Forelimb muscle (tissue), 1 donor: ENCODE results near the gene SH3TC1. TPM values are rescaled to one million over a fixed set of nuclear protein-coding genes. Genes with fewer than 3 reads are reported as not detected.

Experiments used
- DNase-seq: peaks from one replicate; pipeline ENCODE4 v3.0.0-alpha.2; 2013; ENCODE audit warnings: low read depth
- polyA plus RNA-seq: library from polyadenylated mRNA; unstranded; fragments of 120-200 nt; gene quantifications from one replicate; pipeline ENCODE4 v1.2.1, GENCODE V29; 2013; ENCODE audit not compliant: insufficient read length

SH3TC1 gene
- polyA plus RNA-seq, 1 donor = 8.5 TPM

DNA sequence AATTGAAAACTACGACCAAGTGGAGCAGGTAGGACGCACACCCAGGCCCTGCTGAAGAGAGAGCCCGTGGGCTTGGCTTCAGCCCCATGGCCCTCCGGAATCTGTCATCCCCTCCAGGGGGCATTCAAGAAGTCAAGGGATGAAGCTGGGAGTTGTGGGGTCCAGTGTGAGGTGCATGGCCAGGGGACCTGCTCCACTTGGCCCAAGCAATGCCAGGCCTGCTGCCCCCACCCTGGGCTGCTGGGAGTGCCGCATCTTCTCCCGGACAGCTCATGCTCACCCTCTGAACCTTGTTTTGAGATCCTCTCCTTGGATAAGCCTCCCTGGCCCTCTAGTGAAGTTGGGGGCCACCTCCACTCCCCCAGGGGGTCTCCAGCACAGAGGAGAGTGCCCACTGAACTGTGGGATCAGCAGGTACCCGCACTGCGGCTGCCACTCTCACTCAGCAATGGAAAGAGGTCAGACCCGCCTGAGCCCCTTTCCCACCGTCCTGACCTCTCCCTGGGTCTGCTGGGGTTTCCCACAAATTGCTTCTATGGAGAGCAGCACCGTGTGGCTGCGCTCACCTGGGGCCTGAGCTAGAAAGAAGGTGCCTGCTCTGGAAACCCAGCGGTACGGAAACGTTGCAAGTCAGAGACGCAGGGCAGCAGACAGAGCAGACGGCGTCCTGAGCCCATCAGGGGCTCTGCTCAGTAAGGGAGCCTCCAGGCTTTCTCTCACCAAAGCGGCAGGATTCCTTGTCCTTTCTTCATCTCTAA, 35.5 kb upstream of the SH3TC1 start:
- no peak for DNase-seq

DNA sequence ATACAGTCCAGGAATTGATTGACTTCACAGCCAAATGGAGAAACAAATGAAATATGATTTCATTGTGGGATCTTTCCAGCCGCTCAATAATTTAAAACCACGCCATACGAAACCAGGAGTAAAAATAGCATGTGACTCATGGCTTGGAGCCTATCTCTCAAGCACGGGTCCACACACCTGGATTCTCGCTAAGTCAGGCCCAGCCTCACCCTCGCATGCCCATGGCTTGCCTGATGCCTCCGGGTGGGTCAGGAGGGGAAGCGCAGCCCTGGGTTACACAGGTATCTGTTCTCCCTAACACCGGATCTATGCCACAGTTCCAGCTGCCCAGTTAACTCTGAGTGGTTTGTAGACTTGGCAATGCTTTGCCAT, 34.9 kb upstream of the SH3TC1 start:
- DNase-seq = no peak

DNA sequence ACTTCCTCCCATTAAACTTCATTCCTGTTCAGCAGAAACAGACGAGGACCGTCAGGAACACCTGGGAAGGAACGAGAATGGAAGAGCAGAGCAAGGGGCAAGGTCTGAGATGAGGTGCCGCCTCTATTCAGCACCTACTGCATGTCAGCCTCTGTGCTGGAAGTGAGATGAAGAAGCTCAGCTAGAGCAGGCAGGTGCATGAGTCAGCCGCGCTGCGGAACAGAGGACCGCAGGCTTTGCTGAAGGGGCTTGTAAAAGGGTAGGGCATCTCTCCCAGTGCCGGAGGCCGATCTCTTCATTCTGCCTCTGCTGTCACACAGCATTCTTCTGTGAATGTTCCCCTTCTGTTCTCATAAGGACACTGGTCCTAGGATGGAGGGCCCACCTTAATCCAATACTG, 34.4 kb upstream of the SH3TC1 start:
- no peak for DNase-seq

DNA sequence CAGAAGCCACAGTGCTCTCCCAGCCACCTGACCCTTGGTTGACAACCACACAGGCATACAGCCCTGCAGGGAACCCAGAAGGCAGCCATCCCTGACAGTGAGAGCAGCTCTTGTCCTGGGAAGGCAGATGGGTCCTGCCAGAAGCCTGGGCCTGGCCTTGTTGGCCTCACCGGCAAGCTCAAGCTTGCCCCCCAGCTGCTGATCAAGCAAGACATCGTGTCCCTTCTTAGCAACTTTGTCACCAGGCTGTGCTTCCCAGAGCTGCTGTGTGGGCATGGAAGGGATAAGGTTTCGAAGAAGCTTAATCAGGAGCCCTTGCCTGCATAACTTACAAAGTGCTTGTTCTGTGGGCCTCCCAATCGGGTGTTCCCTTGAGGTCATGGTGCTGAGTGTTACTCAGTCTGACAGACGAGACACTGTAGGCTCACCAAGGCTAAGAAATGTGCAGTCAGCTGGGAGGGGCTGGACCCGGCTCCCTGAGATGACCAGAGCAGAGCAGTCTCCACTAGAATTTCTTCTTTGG, 33.7 kb upstream of the SH3TC1 start:
- DNase-seq = no peak

DNA sequence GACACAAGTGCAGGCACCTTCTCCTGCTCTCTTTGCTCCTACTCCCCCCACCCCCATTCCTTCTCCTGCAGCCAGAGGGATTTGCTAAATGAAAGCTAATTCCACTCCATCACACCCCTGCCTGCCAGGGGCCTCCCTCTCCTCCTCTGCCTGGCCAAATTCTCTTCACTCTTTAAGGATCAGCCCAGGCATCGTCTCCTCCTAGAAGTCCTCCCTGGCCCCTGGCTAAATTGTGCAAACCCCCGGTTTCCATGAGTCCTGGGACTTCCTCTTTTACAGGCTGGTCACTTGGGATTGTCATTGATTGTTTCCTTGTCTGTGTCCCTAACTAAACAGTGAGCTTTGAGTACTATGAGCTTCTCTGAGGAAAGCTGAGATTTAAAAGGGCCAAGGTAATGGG, 31.8 kb upstream of the SH3TC1 start:
- DNase-seq = no peak

DNA sequence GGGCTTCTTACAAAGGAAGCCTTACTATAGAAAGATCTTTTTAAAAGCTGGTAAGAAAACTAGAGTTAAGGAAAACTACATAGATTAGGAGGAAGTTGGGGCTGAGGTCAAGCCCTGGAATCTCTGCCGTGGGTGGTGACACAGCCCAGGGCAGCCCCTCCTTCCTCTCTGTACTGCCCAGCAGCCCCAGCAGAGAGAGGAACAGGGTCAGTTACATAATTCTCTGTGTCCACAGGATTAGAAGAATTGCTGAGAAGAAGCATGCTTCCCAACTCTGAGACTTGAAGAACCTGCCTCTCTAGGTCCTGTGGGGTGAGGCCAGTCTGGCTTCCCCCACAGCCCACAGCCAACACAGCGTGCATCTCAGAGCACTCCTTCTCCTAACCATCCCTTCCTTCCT, 31.3 kb upstream of the SH3TC1 start:
- DNase-seq = no peak

DNA sequence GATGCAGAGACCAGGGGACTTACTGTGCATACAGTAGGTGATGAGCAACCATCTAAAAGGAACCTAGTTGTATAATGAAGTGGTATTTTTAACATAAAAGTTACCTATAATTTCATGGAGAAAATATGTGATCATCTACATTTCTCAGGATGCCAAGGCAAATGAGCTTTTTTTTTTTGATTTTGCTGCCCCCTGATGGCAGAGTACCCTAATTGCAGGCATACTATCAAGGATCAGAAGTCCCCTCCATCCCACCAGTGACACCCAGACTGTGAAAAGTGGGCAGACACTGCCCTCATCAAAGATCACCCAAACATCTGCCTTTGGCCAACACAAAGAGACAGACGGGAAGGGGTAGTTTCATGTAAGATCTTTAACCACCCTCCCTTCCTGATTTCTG, 30.9 kb upstream of the SH3TC1 start:
- DNase-seq = no peak

DNA sequence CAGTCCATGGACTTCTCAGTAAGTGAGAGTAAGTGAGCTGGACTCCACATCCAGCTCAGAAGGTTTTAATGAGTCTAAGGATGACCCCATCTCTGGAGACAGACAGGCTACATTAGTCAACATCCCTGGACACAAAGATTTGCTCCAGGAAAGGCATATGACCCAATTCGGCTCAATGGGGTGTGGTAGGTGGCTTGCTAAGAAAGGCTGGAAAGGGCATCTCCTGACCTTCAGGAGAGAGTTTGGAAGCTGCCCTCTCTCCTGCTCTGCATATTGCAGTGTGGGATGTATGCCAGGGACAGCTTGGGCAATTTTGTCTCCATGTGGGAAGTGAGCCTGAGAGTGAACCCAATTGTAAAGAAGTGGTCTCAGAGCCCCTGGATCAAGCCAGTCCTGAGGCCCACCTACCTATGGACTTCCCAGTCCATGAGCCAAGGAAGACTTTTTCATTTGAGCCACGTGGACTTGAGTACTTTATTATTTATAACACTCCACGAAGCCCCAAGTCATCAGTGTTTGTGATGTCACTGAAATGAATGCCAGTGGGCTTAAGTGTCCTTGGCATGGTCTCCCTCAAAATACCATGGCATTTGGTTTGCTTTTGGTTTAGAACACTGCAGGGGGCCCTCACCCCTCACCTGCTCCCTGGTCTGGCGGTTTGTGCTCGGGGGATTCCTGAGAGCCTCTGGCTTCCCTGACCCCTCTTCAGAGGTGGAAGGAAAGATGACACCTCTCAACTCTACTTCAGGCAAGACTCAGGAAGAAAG, 30.1 kb upstream of the SH3TC1 start:
- DNase-seq = no peak

DNA sequence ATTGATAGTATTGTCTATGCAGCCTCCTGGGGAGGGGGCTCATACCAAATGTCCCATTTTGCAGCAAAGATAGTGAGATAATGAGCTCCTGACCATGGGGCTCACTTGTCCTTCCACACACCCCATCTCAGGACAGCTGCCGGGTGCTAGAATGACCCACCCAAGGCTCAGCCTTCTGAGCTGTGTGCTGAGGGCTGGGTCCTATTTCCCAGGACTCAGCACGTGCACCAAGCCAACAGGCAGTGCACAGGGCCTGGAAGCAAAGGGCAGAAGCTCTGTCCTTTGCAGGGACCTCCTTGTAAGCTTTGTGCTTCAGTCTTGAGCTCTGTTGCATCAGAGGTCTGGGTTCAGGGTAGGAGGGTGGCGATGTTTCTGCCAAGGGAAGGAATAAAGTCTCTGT, 29.3 kb upstream of the SH3TC1 start:
- DNase-seq = no peak

DNA sequence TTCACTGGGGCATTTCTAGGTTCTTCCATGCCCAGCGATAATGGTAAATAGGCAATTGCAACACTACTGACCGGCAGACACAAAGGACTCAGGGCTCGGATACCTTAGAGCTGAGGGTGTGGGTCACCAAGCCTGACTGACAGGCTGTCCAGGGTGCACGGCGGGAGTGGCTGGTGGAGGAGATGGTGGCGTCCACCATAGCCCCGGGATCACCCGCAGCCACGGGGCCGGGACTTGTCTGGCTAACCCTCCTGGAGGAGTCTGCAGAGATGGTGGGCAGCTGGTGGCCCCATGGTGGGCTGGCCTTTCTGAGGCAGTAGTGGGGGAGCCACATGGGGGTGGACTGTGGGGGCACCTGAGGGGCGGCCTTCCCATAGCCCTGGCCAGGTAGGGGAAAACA, 28.7 kb upstream of the SH3TC1 start:
- DNase-seq = no peak

DNA sequence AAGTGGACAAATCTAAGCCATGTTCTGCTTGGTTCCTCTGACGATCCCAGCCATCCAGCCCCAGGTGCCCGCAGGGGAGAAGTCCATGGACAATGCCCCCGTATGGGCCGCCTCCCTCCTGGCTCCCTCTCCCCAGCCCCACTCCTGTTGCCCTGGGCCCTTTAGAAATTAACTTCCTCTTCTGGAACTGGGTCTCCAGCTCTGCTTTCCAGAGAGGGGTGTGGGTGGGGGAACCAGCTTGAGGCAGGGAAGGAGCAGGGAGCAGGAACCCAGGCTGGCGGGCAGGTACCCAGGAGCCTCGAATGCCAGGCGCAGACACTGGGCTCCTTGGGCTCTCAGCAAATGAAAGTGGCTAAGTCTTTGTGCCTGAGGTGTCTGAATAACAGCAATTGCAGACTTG, 27.8 kb upstream of the SH3TC1 start:
- DNase-seq = no peak

DNA sequence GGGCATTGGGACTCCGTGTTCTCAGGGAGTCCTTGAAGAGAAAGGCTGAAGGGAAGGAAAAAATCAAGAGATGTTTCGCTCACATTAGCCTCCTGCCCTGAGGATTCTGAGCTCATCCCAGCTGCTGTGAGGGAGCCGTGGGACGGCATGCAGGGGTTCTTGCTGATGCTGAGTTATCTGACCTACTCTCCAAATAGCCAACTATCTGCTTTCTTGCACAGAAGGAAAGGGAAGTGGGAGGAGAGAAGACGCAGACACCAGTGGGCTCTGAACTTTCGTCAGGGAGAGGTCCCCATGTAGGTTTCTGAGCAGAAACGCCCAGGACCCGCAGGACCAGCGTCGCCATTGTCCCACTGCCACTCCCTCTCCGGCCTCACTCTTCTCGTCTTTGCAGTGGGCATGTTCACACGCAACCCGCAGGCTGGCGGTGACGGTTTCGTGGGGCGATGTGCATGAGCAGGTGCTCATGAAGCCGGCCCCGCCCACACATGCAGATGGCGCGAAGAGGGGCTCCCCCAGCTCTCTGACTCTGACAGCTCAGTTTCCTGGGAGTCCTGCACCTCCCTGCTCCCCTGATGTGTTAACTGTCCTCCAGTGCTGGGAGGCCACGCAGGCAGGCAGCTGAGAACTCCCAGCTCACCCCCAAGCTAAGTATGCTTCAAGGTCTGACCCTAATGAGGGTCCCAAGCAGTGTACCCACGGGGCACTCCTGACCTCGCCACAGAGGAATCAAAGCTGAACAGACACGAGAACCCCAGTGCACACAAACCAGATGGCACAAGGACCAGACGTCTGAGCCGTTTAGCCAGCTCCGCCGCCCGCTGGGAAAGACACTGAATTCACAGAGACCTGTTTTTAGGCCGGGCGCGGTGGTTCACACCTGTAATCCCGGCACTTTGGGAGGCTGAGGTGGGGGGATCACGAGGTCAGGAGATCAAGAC, 26.8 kb upstream of the SH3TC1 start:
- no peak for DNase-seq

DNA sequence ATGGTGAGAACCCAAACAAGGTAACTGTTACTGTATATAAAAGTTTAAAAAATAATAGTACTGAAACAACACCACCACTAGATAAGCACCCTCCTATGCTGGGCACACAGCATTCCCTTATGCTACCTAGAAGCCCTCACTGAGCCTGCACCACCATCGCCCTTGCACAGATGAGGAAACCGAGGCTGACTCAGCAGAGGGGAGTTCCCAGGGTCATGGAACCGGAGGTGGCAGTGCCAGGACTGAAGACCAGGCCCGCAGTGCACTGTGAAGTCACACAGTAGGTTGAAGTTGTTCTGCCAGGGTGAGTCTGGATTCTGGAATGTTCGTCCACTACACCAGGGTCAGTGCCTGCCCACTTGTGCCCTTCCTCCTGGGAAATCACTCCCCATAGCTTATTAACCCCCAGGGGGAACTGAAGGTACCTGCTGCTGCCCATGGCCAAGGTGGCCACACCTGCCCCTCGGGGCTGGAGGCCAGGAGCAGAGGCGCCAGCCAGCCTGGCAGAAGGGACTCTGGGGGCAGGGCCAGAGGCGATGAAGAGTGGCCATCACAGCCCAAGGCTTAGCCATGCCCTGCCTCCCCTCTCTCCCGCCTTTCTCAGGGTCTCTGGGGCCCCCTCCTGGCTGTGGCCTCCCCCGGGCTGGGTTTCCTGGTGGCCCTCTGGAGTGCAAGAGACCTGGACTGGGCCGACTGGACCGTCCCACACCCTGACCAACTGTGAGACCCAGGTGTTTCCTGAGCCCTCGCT, 25.4 kb upstream of the SH3TC1 start:
- DNase-seq = no peak

DNA sequence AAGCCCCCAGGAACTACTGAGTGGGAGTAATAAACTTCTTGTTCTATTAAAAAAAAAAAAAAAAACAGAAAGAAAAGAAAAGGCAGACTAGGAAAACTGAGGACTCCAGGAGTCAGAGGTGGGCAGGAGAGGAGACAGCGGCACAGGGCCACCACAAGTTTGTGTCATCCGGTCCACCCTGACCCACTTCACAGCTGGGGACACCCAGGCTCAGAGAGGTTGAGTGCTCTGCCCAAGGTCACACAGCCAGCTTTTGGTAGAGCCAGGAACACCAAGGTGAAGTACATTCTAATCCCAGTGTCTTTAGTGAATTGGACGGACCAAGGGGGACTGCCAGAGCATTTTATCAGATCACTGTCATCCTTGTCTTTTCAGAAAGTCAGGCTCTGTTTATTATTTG, 24.1 kb upstream of the SH3TC1 start:
- no peak for DNase-seq

DNA sequence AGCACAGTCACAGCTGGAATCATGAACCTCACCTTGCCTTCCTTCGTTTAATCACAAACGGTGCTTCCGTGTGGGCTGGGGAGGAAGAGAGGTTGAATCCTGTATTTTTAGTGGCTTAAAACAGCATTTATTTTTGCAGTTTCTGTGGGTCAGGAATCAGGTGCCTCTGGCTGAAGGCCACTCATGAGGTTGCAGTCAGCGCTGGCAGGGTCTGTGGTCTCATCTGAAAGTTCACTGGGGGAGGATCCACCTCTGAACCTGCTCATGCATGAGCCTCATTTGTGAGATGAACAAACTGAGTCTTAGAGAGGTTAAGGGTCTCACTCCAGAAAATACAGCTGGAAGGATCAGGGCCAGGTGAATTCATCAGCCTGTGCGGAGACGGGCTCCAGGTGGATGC, 23.4 kb upstream of the SH3TC1 start:
- DNase-seq = no peak

DNA sequence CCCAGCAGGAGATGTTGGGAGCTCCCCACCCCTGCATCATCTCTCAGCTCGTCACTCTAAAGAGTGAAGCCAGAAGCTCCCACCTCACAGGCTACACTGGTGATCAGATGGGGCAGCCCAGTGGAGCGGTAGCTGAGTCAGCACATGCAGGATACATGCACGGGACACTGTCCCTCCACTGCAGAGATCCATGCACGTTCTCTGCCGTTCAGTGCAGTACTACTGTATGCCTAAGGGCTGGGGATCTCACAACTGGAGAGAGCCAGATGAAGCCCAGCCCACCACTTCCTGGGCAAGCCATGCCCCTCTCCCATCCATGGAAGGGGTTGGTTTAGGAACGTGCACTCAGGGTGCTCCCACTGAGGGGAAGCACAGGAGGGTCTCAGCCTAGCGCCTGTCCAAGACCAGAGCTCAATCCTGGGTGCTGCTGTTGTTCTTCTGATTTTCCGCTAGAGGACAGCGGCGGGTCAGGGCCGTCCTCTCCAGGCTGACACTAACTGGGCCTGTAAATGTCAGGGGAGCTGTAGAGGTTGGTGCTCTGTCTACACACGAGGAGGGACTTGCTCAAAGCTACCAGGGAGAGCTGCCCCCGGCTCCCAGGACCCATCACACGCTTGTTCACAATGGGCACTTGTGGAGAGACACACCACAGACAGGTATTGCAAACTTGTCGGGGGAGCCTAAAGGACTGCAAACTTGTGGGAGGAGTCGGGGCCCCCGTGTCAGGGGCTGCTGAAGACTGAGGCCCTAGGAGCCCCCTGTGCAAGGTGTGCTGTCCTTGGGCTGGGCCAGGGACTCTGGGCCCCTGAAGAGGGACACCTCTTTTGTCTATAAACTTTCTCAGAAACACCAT, 22.3 kb upstream of the SH3TC1 start:
- DNase-seq = no peak

DNA sequence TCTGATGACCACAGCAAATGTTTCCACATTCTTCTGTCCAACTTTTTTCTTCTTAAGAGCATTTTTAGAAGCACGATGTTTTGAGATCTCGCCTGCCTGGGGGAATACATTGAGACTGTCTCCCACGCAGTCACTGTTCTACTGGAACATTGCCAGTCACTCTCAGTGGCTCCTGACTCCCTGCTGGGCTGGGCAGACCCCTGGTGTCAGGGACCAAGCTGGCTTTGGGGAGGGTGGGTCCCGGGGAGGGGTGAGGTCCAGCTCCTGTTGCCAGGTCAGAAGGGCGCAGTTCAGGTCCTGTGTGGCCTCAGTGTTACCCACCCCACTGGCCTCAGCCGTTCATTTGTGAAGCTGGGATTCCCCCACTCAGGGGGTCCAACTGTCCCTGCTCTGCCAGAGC, 21.5 kb upstream of the SH3TC1 start:
- no peak for DNase-seq

DNA sequence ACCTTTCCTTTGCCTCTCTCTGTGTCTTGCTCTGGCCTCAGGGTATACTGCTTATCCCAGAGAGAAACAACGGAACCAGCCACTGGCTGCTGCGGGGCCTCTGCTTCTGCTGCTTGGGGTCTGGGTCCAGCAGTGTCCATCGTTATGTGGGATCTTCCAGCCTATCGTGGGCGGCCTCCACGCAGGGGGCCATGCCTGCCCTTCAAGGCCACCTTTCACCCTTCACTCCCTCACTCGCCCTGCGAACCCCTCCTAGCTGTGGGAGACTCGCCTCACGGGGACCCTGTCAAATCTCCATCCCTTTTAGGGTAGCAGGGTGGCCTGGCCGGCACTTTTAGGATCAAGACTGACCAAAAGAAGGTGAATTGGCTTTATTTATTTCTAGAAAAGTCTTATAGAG, 21.1 kb upstream of the SH3TC1 start:
- DNase-seq = no peak

DNA sequence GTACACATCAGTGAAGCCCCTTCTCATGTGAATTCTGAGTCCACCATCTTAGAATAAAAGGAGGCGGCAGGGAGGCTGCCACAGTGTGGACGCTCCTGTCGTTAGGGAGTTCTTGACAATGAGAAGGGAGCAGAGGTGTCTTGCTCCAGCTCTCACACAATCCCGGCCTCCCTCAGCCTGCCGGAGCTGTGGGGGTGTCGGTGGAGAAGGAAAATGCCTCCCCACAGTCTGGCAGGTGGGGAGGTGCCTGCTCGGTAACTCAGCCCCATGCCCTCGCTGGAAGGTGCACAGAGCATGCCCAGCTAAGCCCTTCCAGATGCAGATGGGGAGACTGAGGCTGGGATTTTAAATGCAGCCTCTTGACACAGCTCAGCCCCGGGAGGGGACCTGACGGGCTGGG, 20.0 kb upstream of the SH3TC1 start:
- no peak for DNase-seq

DNA sequence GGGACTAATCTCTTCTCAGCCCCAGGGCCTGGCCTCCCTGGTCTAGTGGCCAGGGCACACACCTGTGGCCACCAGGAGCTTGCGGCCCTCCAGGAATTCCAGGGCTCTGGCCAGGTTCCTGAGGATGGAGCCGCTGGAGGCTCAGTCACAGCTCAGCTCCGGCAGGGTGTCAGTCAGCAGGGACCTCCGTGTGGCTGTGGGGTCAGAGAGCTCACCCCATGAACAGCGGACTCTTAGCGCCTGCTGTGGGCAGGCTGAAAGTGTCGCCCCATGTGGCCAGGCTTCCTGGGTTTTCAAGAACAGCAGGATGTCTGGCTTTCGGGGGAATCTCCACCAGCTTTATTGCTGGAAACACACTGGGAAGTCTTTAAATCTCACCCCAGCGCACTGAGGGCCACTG, 19.3 kb upstream of the SH3TC1 start:
- DNase-seq = no peak
